Sigmoid colon (tissue), 7 donors: ENCODE measurements around the gene PLPPR3. TPM values are rescaled to one million over a fixed set of nuclear protein-coding genes. Genes with fewer than 3 reads are reported as not detected.
A peak's percentile ranks its signal among the peaks of the same experiment; 100 is the strongest.

Source experiments
- DNase-seq: peaks from one replicate; pipeline ENCODE4 v3.0.0-alpha.2; 2019
- H3K27ac ChIP-seq, 4 donors: fragments of 200-600 bp; sonication (generic); one replicate each; pipeline ENCODE4 v1.5.1; 2016 to 2019; ENCODE audit warnings: mild to moderate bottlenecking in 1 of 4
- H3K27me3 ChIP-seq, 3 donors: fragments of 200-600 bp; sonication (generic); one replicate each; pipeline ENCODE4 v1.5.1; 2019; ENCODE audit warnings: mild to moderate bottlenecking in 1 of 3
- H3K36me3 ChIP-seq, 4 donors: fragments of 200-600 bp; sonication (generic); one replicate each; pipeline ENCODE4 v1.5.1; 2016 to 2019
- H3K4me1 ChIP-seq, 4 donors: fragments of 200-600 bp; sonication (generic); one replicate each; pipeline ENCODE4 v1.5.1; 2017 to 2019
- H3K4me3 ChIP-seq, 4 donors: fragments of 200-600 bp; sonication (generic); one replicate each; pipeline ENCODE4 v1.5.1; 2017 to 2019; ENCODE audit warnings: mild to moderate bottlenecking in 2 of 4, moderate library complexity in 1 of 4
- H3K9me3 ChIP-seq, 4 donors: fragments of 200-600 bp in 3 of 4; sonication (generic) in 3 of 4; one replicate each; pipeline versions ENCODE4 v1.5.1 to v1.6.1; 2013 to 2019
- CTCF ChIP-seq, 4 experiments: fragments of 450-650 bp in 3 of 4; fragments of 200-600 bp in 1 of 4; IDR thresholded peaks; one replicate each; pipeline ENCODE4 v1.5.1; 2016 to 2019; ENCODE audit warnings: antibody characterized with exemption in 4 of 4, mild to moderate bottlenecking in 3 of 4, moderate library complexity in 2 of 4
- EP300 ChIP-seq, 4 donors: sonication (generic); formaldehyde crosslinking; IDR thresholded peaks; one replicate each; pipeline ENCODE4 v1.6.1; 2017; ENCODE audit warnings: antibody characterized with exemption in 4 of 4
- POLR2A ChIP-seq, 2 donors: fragments of 450-650 bp; IDR thresholded peaks; one replicate each; pipeline ENCODE4 v1.6.1; 2016; ENCODE audit warnings: antibody characterized with exemption in 2 of 2, mild to moderate bottlenecking in 2 of 2, moderate library complexity in 2 of 2
- POLR2AphosphoS5 ChIP-seq, 4 donors: sonication (generic); formaldehyde crosslinking; IDR thresholded peaks; one replicate each; pipeline ENCODE4 v1.6.1; 2017; ENCODE audit warnings: antibody characterized with exemption in 4 of 4
- WGBS, 2 donors: extraction: QIAGEN DNeasy Blood & Tissue Kit; methylation state at CpG; one replicate each; pipeline ENCODE4 v1.1.7; 2013; 5-methylcytosine and 5-hydroxymethylcytosine counted together
- intact Hi-C: fragments of 100-400 bp; cut with DNase I; formaldehyde crosslinking; loops from one replicate; pipeline ENCODE4 v1.15.1; 2023
- polyA plus RNA-seq, 3 donors: library from polyadenylated mRNA; stranded (reverse); fragments of 200-250 nt; gene quantifications; one replicate each; pipeline ENCODE4 v1.2.3, GENCODE V29; 2013
- total RNA-seq, 4 donors: library from RNA; depleted of rRNA; stranded (reverse); fragments of >200 nt; gene quantifications; one replicate each; pipeline ENCODE4 v1.1.0, GENCODE V29; 2016
- donor health status: healthy with polysubstance abuse.
- donor health status: Bipolar disorder and iron deficiency.
- donor health status: healthy.

PLPPR3 gene
- total and polyA plus RNA-seq, 7 donors = 0.07 TPM; not detected in 6

- DNase-seq = no peak
- Histone ChIP-seq H3K4me1 (peaks cover 0 to 43% (median 31%) of the 10 kb centered on the region in 4 donors), H3K4me3 (no peak overlapping the region), H3K36me3 (peaks cover 0 to 11% (median 8%) of the 10 kb centered on the region in 4 donors), H3K27me3 (peaks cover 21 to 47% (median 37%) of the 10 kb centered on the region in 3 donors), H3K9me3 (no peaks in the 10 kb centered on the region), H3K27ac (no peak overlapping the region)
- 58 to 76% methylated on average over 7 of the region's 7 CpGs for WGBS, 2 donors
- no peak for TF ChIP-seq POLR2AphosphoS5 (IDR thresholded peaks at IDR 0.05)
- TF ChIP-seq POLR2A (IDR thresholded peaks at IDR 0.05) = no peak
- TF ChIP-seq CTCF (IDR thresholded peaks at IDR 0.05) = no peak
- TF ChIP-seq EP300 (IDR thresholded peaks at IDR 0.05) = no peak
- intact Hi-C loops = no loop called here
Measured at GRCh38 chr19:863315-863620, 41.5 kb upstream of the PLPPR3 start.

DNA sequence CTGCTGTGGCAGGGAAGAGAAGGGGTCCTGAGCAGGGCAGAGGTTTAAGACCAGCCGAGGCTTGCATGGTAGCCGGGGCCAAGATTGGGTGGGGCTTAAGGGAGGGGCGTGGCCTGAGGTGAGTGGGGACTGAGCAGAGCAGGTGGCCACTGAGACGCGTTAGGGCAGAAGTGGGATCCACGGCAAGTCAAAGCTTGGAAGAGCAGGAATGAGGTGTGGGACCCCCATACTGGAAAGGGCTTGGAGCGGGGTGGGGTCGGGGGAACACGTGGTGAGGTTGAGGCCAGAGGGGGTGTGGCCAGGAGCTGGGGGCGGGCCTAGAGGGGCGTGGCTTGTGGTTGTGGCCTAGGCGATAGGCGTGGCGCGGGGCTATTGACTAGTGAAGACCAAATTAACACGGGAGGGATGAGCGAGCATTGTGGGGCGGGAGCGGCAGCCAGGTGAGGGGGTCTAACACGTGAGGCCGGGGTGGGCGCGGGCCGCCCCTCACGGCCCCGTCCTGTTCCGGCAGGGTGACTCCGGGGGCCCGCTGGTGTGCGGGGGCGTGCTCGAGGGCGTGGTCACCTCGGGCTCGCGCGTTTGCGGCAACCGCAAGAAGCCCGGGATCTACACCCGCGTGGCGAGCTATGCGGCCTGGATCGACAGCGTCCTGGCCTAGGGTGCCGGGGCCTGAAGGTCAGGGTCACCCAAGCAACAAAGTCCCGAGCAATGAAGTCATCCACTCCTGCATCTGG is 41.0 kb upstream of the PLPPR3 start:
- TF ChIP-seq CTCF (IDR thresholded peaks at IDR 0.05) (no peak), POLR2AphosphoS5 (IDR thresholded peaks at IDR 0.05) (no peak), POLR2A (IDR thresholded peaks at IDR 0.05) (no peak), EP300 (IDR thresholded peaks at IDR 0.05) (no peak)

DNA sequence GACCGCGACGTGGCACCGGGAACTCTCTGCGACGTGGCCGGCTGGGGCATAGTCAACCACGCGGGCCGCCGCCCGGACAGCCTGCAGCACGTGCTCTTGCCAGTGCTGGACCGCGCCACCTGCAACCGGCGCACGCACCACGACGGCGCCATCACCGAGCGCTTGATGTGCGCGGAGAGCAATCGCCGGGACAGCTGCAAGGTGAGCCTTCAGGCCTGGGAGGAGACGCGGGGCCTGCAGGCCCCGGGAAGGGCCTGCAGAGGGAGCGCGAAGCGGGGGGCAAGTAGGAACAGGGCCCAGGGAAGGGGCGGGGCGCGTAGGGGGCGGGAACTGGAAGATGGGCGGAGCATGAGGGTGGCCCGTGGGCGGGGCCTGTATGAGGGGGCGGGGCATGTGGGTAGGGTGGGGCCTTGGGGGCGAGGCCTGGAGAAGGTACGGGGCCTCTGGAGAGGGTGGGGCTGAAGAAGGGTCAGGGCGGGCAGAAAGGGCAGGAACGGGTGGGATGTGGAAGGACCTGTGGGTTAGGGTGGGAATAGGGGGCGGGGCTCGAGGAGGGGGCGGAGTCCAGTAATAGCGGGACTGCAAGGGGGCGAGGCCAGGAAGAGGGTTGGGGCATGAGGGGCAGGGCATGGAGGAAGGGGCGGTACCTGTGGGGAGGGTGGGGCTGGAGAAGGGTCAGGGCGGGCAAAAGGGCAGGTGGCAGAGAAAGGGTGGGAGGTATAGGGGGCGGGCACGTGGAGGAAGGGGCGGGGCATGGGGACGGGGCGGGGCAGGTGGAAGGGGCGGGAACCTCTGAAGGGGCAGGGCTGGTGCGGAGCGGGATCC is 40.2 kb upstream of the PLPPR3 start:
- peak overlapping the region in 1 of 4 donors; percentile 5 for H3K4me3 ChIP-seq
- no peak overlapping the region for H3K27ac ChIP-seq
- H3K36me3 ChIP-seq = no peaks in the 10 kb centered on the region
- intact Hi-C loops = no loop called here
- no peaks in the 10 kb centered on the region for H3K9me3 ChIP-seq
- WGBS, 2 donors = 24% methylated on average over 60 of the region's 60 CpGs
- DNase-seq = no peak
- TF ChIP-seq POLR2A (IDR thresholded peaks at IDR 0.05) (no peak), EP300 (IDR thresholded peaks at IDR 0.05) (no peak), POLR2AphosphoS5 (IDR thresholded peaks at IDR 0.05) (no peak), CTCF (IDR thresholded peaks at IDR 0.05) (no peak)
- peaks cover 0 to 41% (median 30%) of the 10 kb centered on the region in 4 donors for H3K4me1 ChIP-seq
- H3K27me3 ChIP-seq = peaks cover 21 to 52% (median 42%) of the 10 kb centered on the region in 3 donors

More for the DNA sequence above, 41.0 kb upstream of the PLPPR3 start:
- intact Hi-C loops = no loop called here
- H3K36me3 ChIP-seq = peaks cover 0 to 6% (median 2%) of the 10 kb centered on the region in 4 donors
- WGBS, 2 donors = 22 to 24% methylated on average over 48 of the region's 48 CpGs
- H3K4me3 ChIP-seq = peak overlapping the region in 1 of 4 donors; percentile 16
- H3K9me3 ChIP-seq = no peaks in the 10 kb centered on the region
- no peak for DNase-seq
- peaks cover 21 to 52% (median 37%) of the 10 kb centered on the region in 3 donors for H3K27me3 ChIP-seq
- H3K27ac ChIP-seq = no peak overlapping the region
- peaks cover 0 to 41% (median 30%) of the 10 kb centered on the region in 4 donors for H3K4me1 ChIP-seq

DNA sequence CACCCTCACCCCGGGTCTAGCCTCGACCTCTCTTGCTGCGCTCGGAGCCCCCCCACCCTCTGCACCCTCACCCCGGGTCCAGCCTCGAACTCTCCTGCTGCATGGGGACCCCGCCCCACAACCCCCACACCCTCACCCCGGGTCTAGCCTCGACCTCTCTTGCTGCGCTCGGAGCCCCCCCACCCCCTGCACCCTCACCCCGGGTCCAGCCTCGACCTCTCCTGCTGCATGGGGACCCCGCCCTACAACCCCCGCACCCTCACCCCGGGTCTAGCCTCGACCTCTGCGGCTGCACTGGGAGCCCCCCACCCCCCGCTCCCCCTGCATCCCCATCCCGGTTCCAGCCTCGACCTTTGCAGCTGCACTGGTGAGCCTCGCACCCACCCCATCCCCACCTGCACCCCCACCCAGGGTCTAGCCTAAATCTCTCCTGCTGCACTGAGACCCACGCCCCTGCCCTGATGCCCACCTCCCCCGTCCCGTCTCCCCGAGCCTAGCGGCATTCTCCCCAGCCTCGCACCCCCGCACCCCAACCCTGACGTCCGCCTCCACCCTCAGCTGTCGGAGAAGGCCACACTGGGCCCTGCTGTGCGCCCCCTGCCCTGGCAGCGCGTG is 39.5 kb upstream of the PLPPR3 start:
- 49 to 64% methylated on average over 33 to 35 of the region's 35 CpGs for WGBS, 2 donors
- no peak for DNase-seq
- Histone ChIP-seq H3K4me3 (peak overlapping the region in 2 of 4 donors; percentile 37 to 45), H3K36me3 (no peaks in the 10 kb centered on the region), H3K4me1 (peaks cover 0 to 41% (median 30%) of the 10 kb centered on the region in 4 donors), H3K27me3 (peaks cover 21 to 58% (median 42%) of the 10 kb centered on the region in 3 donors), H3K9me3 (no peaks in the 10 kb centered on the region), H3K27ac (no peak overlapping the region)
- TF ChIP-seq CTCF (IDR thresholded peaks at IDR 0.05) = no peak
- no peak for TF ChIP-seq POLR2AphosphoS5 (IDR thresholded peaks at IDR 0.05)
- TF ChIP-seq POLR2A (IDR thresholded peaks at IDR 0.05) = no peak
- no peak for TF ChIP-seq EP300 (IDR thresholded peaks at IDR 0.05)
- intact Hi-C loops = no loop called here
